Measurements from ENCODE around the gene UGT1A8.

DNA sequence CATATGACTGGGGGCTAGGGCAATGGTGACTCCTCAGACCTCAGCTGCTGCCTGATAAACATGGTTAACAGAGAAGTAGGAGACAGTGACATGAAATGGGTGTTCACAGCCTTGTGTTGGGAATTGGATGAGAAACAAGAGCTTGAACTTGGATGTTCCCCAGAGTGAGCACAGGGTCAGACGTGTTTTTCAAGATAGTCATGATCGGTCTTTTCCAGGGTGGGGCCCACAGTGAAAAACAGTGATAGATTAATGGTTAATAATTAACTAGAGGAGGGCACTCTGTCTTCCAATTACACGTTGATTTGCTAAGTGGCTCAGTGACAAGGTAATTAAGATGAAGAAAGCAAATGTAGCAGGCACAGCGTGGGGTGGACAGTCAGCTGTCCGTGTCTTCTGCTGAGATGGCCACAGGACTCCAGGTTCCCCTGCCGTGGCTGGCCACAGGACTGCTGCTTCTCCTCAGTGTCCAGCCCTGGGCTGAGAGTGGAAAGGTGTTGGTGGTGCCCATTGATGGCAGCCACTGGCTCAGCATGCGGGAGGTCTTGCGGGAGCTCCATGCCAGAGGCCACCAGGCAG lies 111.4 kb downstream of the UGT1A8 start, which contains the start of gene UGT1A3:
- TF ChIP-seq, protein P1, sequence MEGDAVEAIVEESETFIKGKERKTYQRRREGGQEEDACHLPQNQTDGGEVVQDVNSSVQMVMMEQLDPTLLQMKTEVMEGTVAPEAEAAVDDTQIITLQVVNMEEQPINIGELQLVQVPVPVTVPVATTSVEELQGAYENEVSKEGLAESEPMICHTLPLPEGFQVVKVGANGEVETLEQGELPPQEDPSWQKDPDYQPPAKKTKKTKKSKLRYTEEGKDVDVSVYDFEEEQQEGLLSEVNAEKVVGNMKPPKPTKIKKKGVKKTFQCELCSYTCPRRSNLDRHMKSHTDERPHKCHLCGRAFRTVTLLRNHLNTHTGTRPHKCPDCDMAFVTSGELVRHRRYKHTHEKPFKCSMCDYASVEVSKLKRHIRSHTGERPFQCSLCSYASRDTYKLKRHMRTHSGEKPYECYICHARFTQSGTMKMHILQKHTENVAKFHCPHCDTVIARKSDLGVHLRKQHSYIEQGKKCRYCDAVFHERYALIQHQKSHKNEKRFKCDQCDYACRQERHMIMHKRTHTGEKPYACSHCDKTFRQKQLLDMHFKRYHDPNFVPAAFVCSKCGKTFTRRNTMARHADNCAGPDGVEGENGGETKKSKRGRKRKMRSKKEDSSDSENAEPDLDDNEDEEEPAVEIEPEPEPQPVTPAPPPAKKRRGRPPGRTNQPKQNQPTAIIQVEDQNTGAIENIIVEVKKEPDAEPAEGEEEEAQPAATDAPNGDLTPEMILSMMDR (IDR thresholded peaks at IDR 0.05), result no peak
- no peak for TF ChIP-seq POLR2A (IDR thresholded peaks at IDR 0.05)
